Measurements from ENCODE around the gene INTS13. TPM values are rescaled to one million over a fixed set of nuclear protein-coding genes. Genes with fewer than 3 reads are reported as not detected.

The INTS13 gene
- total and polyA plus RNA-seq, 2 of the 8 experiments (the other 6 are each of a cell fraction or from before 2014, with no cell fraction given) = 20.5 to 58.2 TPM

DNA sequence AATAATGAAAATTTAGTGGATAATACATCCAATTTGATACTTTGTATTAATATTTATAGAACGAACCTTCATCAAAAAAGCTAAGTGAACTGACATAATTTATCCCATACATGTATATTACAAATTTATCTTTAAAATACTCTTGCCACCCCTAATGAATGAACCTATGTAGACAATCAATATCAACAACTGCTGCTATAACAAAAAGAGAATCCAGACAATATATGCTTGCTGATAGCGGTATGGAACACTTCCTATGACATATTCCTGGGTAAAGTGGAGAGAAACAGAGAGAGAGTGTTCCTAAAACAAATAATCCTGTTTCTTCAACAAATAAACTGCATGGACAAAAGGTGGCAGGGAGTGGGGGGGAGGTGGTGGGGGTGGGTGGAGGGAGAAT lies 45.1 kb upstream of the INTS13 start (continued):
- TF ChIP-seq NRF1 (IDR thresholded peaks at IDR 0.05; ENCODE audit: low read depth, low read length) = no peak
